ENCODE data around the gene KCNG4. TPM values are rescaled to one million over a fixed set of nuclear protein-coding genes. Genes with fewer than 3 reads are reported as not detected.

The KCNG4 gene, protein sequence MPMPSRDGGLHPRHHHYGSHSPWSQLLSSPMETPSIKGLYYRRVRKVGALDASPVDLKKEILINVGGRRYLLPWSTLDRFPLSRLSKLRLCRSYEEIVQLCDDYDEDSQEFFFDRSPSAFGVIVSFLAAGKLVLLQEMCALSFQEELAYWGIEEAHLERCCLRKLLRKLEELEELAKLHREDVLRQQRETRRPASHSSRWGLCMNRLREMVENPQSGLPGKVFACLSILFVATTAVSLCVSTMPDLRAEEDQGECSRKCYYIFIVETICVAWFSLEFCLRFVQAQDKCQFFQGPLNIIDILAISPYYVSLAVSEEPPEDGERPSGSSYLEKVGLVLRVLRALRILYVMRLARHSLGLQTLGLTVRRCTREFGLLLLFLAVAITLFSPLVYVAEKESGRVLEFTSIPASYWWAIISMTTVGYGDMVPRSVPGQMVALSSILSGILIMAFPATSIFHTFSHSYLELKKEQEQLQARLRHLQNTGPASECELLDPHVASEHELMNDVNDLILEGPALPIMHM
- total RNA-seq = not detected in 2 replicates

DNA sequence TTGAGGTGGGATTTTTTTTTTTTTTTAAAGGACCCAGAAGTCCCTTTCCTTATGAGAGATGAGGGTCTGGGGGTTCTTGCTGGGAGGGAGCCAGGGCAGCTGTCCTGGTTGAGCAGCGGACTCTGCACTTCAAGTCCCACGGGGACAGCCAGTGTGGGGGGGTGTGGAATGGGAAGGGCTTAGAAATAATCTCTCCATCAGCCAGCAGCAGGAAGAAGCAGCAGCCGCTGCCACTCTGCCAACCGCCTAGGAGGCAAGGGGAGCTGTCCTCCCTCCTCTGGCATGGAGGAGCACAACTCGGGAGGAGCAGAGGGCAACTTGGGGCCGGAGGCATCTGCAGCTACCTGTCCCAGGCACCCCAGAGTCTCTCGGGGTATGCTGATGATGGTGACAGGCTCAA is at the start of gene KCNG4:
KCNG4 (minus strand) TSS at position 104 of the 400 bp plus-strand sequence. CDS start 2,527 bp downstream, outside the sequence.

DNA sequence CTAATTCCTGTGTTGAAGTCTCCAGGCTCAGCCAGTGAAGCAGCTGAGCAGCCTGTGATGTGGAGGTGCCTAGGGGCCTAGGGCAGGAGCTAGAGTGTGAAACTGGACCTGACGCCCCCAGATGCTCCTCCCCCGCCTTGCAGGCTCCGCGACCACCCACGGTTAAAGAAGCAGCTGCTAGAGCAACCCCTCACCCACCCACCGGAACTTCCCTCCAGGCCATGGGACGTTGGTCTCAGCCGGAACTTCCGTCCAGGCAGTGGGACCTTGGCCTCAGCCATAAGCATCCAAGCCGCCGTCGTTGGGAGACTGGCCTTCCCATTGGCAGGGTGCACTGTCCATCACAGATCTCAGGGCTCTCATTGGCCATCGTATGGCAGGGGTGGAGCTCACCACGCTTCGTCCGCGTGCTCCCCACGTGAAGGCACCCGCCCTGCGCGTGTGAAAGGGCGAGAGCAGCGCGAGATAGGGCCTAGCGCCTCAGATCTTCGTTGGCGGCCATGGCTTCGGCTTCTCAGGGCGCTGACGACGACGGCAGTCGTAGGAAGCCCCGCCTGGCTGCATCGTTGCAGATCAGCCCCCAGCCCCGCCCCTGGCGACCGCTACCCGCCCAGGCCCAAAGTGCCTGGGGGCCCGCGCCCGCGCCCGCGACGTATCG is 49.0 kb downstream of the KCNG4 start, which contains the start of gene ADAD2:
ADAD2 (plus strand) TSS at position 427 of the 658 bp plus-strand sequence; CDS start at position 501, 74 bp downstream.

DNA sequence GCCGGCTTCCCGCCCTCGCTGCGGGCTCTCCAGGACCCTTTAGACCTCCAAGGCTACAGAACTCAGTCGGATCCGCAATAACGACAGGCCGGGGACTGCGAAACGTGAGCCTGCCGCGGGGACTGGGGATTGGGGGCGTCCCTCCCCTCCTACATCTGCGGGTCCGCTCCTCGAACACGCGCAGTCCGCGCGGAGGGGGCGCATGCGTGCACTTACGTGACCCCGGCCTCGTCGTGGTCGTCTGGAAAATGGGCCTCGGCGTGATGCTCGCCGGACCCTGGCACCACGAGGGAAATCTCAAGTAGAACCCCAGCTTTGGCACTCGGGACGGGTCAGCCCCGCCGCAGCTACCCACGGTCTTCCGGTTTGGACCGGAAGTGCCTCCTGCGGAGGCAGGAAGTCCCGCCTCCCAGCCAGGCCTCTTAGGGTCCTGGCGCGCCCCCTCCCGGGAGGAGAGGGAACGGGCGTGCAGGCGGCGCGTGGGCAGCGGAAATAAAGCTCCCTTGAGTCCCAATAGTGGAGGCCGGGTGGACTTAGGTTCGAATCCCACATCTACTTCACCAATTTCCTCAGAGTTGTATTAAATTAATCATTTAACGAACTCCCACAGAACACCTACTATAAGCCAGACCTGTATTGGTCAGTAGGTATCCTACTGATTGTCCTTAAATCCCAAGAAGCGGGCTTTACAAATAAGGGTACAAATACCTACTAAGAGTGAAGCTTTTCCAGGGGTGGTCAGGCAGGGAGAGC is 53.0 kb downstream of the KCNG4 start, which contains the start of gene TAF1C:
TAF1C (minus strand) TSS at position 373 of the 753 bp plus-strand sequence. CDS start 2,069 bp downstream, outside the sequence.

Small RNAs within 50 kb of the gene (small RNA-seq; reads per million reads assigned to genes)
- not detected for gene RNA5SP433

Other genes starting within 250 kb of the KCNG4 start
- gene SLC38A8, start 197.2 kb downstream of the KCNG4 start, total RNA-seq = not detected in 2 replicates
- gene MBTPS1, start 123.1 kb downstream of the KCNG4 start, total RNA-seq = 96.6 and 112 TPM in 2 replicates
- gene HSDL1, start 94.8 kb downstream of the KCNG4 start, total RNA-seq = 17.9 and 19.8 TPM in 2 replicates
- gene DNAAF1, start 94.7 kb downstream of the KCNG4 start, total RNA-seq = 0.11 TPM in 1 of 2 replicates, not detected in the other
- 15.8 and 17.9 TPM in 2 replicates for gene TAF1C, start 53.0 kb downstream of the KCNG4 start, total RNA-seq
- not detected in 2 replicates for gene ADAD2, start 48.9 kb downstream of the KCNG4 start, total RNA-seq
- 0.43 and 0.52 TPM in 2 replicates for gene WFDC1, start 54.9 kb upstream of the KCNG4 start, total RNA-seq
- gene ATP2C2, start 128.5 kb upstream of the KCNG4 start, total RNA-seq = not detected in 2 replicates

Data from articular chondrocyte of knee joint (primary cell).